Measurements from ENCODE around the gene NASP. TPM values are rescaled to one million over a fixed set of nuclear protein-coding genes. Genes with fewer than 3 reads are reported as not detected.

Gene NASP
- total RNA-seq, 6 experiments from 2014 or later = 41.6 to 77.7 (median 72.1) TPM

- H3K27ac Mint-ChIP-seq = peak overlapping the region; percentile 27; the same call in 1 of the 2 replicates
- H3K36me3 Mint-ChIP-seq (ENCODE audit: low read depth) = peaks cover 25% of the 10 kb centered on the region
Measured at GRCh38 chr1:45620588-45621500, 37.0 kb downstream of the NASP start.

GRCh38 chr1:45621501-45621836 lies 37.6 kb downstream of the NASP start:
- TF ChIP-seq CTCF (IDR thresholded peaks at IDR 0.05) = no peak
- Mint-ChIP-seq H3K27ac (0 out of 2 replicates have a peak overlapping the region, but pooled peaks have one; percentile 24), H3K4me1 (ENCODE audit: low read depth) (peaks cover 17% of the 10 kb centered on the region), H3K9me3 (no peaks in the 10 kb centered on the region), H3K4me3 (no peak overlapping the region), H3K27me3 (ENCODE audit: insufficient read depth) (peaks cover 10% of the 10 kb centered on the region), H3K36me3 (ENCODE audit: low read depth) (peaks cover 19% of the 10 kb centered on the region)
- DNase-seq = no peak

More at GRCh38 chr1:45620588-45621500, 37.0 kb downstream of the NASP start:
- H3K9me3 Mint-ChIP-seq = no peaks in the 10 kb centered on the region
- TF ChIP-seq CTCF (IDR thresholded peaks at IDR 0.05) = no peak
- H3K4me1 Mint-ChIP-seq (ENCODE audit: low read depth) = peaks cover 17% of the 10 kb centered on the region
- DNase-seq = no peak
- H3K4me3 Mint-ChIP-seq = no peak overlapping the region
- H3K27me3 Mint-ChIP-seq (ENCODE audit: insufficient read depth) = peaks cover 10% of the 10 kb centered on the region

- Mint-ChIP-seq H3K27ac (no peak overlapping the region), H3K36me3 (ENCODE audit: low read depth) (peaks cover 17% of the 10 kb centered on the region), H3K4me1 (ENCODE audit: low read depth) (peaks cover 16% of the 10 kb centered on the region), H3K4me3 (no peak overlapping the region), H3K9me3 (no peaks in the 10 kb centered on the region), H3K27me3 (ENCODE audit: insufficient read depth) (peaks cover 10% of the 10 kb centered on the region)
- no peak for DNase-seq
- TF ChIP-seq CTCF (IDR thresholded peaks at IDR 0.05) = no peak
Measured at GRCh38 chr1:45621895-45622523, 38.2 kb downstream of the NASP start.

GRCh38 chr1:45622524-45623394 lies 38.9 kb downstream of the NASP start:
- Mint-ChIP-seq H3K9me3 (no peaks in the 10 kb centered on the region), H3K4me1 (ENCODE audit: low read depth) (peaks cover 8% of the 10 kb centered on the region), H3K36me3 (ENCODE audit: low read depth) (peaks cover 18% of the 10 kb centered on the region), H3K27me3 (ENCODE audit: insufficient read depth) (peaks cover 10% of the 10 kb centered on the region), H3K27ac (no peak overlapping the region), H3K4me3 (no peak overlapping the region)
- DNase-seq = no peak
- TF ChIP-seq CTCF (IDR thresholded peaks at IDR 0.05) = no peak

GRCh38 chr1:45623972-45624371 lies 40.1 kb downstream of the NASP start, which contains the start of gene CCDC17:
CCDC17 (minus strand) TSS chr1:45624054; CDS start chr1:45623909, 145 bp downstream.
- peaks cover 12% of the 10 kb centered on the region for H3K27me3 Mint-ChIP-seq (ENCODE audit: insufficient read depth)
- no peak within 1 kb of the TSS for H3K27ac Mint-ChIP-seq
- H3K4me3 Mint-ChIP-seq = no peak within 1 kb of the TSS
- no peak for TF ChIP-seq CTCF (IDR thresholded peaks at IDR 0.05)
- peaks cover 18% of the 10 kb centered on the region for H3K36me3 Mint-ChIP-seq (ENCODE audit: low read depth)
- DNase-seq = no peak
- H3K4me1 Mint-ChIP-seq (ENCODE audit: low read depth) = no peaks in the 10 kb centered on the region
- no peaks in the 10 kb centered on the region for H3K9me3 Mint-ChIP-seq

Data from HFFc6 (cell line).